Measurements from ENCODE around the gene ZNF345. TPM values are rescaled to one million over a fixed set of nuclear protein-coding genes. Genes with fewer than 3 reads are reported as not detected.

Gene ZNF345
- total RNA-seq, 1 donor from 2014 or later: 4.8 TPM

DNA sequence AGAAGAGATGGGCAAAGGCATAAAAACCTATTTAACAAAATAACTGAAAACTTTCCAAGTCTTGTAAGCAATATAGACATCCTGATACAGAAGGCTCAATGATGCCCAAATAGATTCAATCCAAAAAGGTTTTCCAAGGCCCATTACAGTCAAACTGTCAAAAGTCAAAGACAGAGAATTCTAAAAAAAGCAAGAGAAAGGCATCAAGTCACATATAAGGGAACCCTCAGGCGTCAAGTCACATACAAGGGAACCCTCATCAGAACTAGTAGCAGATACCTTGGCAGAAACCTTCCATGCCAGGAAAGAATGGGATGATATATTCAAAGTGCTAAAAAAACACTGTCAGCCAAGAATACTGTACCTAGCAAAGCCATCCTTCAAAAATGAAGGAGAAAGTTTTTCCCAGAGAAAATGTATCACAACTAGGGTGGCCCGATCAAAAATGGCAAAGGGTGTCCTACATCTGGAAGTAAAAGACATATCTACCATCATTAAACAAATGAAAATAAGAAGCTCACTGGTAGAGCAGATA is 44.2 kb downstream of the ZNF345 start:
- no peak overlapping the region for H3K4me3 Mint-ChIP-seq (ENCODE audit: unreplicated experiment)
- peaks cover 68% of the 10 kb centered on the region for H3K36me3 Mint-ChIP-seq (ENCODE audit: low read depth, unreplicated experiment)
- Histone ChIP-seq H2AFZ (ENCODE audit: low read depth, low read length) (no peak overlapping the region), H3K79me2 (ENCODE audit: insufficient read depth, low read length) (no peaks in the 10 kb centered on the region), H3K4me2 (ENCODE audit: low read length) (no peak overlapping the region), H3K27me3 (ENCODE audit: insufficient read depth, low read length) (no peaks in the 10 kb centered on the region), H3K9ac (ENCODE audit: low read length) (no peak overlapping the region), H3K27ac (ENCODE audit: low read depth, low read length) (no peak overlapping the region), H4K20me1 (ENCODE audit: insufficient read depth, low read length) (no peaks in the 10 kb centered on the region), H3K4me3 (ENCODE audit: insufficient read depth, low read depth, low read length) (no peak overlapping the region), H3K9me3 (ENCODE audit: insufficient read depth, low read depth, low read length) (peaks cover 59% of the 10 kb centered on the region), H3K4me1 (ENCODE audit: insufficient read depth, low read length) (no peaks in the 10 kb centered on the region), H3K36me3 (ENCODE audit: insufficient read depth, low read length) (peaks cover 25% of the 10 kb centered on the region)
- no peak overlapping the region for H3K27ac Mint-ChIP-seq (ENCODE audit: unreplicated experiment)
- TF ChIP-seq, protein P1, sequence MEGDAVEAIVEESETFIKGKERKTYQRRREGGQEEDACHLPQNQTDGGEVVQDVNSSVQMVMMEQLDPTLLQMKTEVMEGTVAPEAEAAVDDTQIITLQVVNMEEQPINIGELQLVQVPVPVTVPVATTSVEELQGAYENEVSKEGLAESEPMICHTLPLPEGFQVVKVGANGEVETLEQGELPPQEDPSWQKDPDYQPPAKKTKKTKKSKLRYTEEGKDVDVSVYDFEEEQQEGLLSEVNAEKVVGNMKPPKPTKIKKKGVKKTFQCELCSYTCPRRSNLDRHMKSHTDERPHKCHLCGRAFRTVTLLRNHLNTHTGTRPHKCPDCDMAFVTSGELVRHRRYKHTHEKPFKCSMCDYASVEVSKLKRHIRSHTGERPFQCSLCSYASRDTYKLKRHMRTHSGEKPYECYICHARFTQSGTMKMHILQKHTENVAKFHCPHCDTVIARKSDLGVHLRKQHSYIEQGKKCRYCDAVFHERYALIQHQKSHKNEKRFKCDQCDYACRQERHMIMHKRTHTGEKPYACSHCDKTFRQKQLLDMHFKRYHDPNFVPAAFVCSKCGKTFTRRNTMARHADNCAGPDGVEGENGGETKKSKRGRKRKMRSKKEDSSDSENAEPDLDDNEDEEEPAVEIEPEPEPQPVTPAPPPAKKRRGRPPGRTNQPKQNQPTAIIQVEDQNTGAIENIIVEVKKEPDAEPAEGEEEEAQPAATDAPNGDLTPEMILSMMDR (IDR thresholded peaks at IDR 0.05; ENCODE audit: insufficient read depth, low read depth, low read length): no peak
- no peak for TF ChIP-seq EZH2 (IDR thresholded peaks at IDR 0.05; ENCODE audit: insufficient read depth, low read length)
- peaks cover 80% of the 10 kb centered on the region for H3K9me3 Mint-ChIP-seq (ENCODE audit: unreplicated experiment)
- no peaks in the 10 kb centered on the region for H3K4me1 Mint-ChIP-seq (ENCODE audit: low read depth, unreplicated experiment)
- H3K27me3 Mint-ChIP-seq (ENCODE audit: low read depth, unreplicated experiment): no peaks in the 10 kb centered on the region
- FAIRE-seq (no peak), DNase-seq (ENCODE audit: low read depth) (no peak)

DNA sequence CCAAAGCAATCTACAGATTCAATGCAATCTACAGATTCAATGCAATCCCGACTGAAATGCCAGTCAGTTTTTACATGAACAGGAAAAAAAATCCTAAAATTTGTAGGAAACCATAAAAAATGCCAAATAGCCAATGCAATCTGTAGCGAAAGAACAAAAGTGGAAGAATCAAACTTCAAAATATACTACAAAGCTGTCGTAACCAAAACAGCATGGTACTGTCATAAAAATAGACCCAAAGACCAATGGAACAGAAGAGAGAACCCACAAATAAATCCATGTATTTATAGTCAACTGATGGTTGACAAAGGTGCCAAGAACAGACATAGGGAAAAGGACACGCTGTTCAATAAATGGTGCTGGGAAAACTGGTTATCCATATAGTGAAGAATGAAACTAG is 47.7 kb downstream of the ZNF345 start:
- no peaks in the 10 kb centered on the region for H3K79me2 ChIP-seq (ENCODE audit: insufficient read depth, low read length)
- H4K20me1 ChIP-seq (ENCODE audit: insufficient read depth, low read length): no peaks in the 10 kb centered on the region
- no peak for FAIRE-seq
- no peaks in the 10 kb centered on the region for H3K4me1 ChIP-seq (ENCODE audit: insufficient read depth, low read length)
- H3K9me3 ChIP-seq (ENCODE audit: insufficient read depth, low read depth, low read length): peaks cover 43% of the 10 kb centered on the region
- no peak overlapping the region for H3K4me2 ChIP-seq (ENCODE audit: low read length)
- no peak overlapping the region for H3K9ac ChIP-seq (ENCODE audit: low read length)
- no peaks in the 10 kb centered on the region for H3K27me3 ChIP-seq (ENCODE audit: insufficient read depth, low read length)
- peaks cover 19% of the 10 kb centered on the region for H3K36me3 ChIP-seq (ENCODE audit: insufficient read depth, low read length)
- no peak overlapping the region for H2AFZ ChIP-seq (ENCODE audit: low read depth, low read length)
- Mint-ChIP-seq H3K9me3 (ENCODE audit: unreplicated experiment) (peaks cover 54% of the 10 kb centered on the region), H3K4me1 (ENCODE audit: low read depth, unreplicated experiment) (no peaks in the 10 kb centered on the region), H3K36me3 (ENCODE audit: low read depth, unreplicated experiment) (peaks cover 60% of the 10 kb centered on the region), H3K27ac (ENCODE audit: unreplicated experiment) (no peak overlapping the region), H3K27me3 (ENCODE audit: low read depth, unreplicated experiment) (no peaks in the 10 kb centered on the region), H3K4me3 (ENCODE audit: unreplicated experiment) (no peak overlapping the region)
- TF ChIP-seq, protein P1 (IDR thresholded peaks at IDR 0.05; ENCODE audit: insufficient read depth, low read depth, low read length): no peak
- TF ChIP-seq EZH2 (IDR thresholded peaks at IDR 0.05; ENCODE audit: insufficient read depth, low read length): no peak
- H3K27ac ChIP-seq (ENCODE audit: low read depth, low read length): no peak overlapping the region
- no peak for DNase-seq (ENCODE audit: low read depth)
- H3K4me3 ChIP-seq (ENCODE audit: insufficient read depth, low read depth, low read length): no peak overlapping the region
